Adipocyte (in vitro differentiated cells): ENCODE results near the gene DLG2.

Source experiments
- DNase-seq: peaks from one replicate; pipeline ENCODE4 v3.0.0-alpha.2; 2015; ENCODE audit warnings: low read depth
- H3K27me3 ChIP-seq: replicated peaks from 2 replicates; pipeline ENCODE4 v1.7.0; 2013; ENCODE audit warnings: mild to moderate bottlenecking, low read length, moderate library complexity; ENCODE audit not compliant: control insufficient read depth, insufficient read depth
- H3K36me3 ChIP-seq: 2 replicates; pipeline ENCODE4 v1.7.0; 2013; ENCODE audit warnings: low read length, mild to moderate bottlenecking, moderate library complexity; ENCODE audit not compliant: control insufficient read depth, insufficient read depth, severe bottlenecking
- H3K4me1 ChIP-seq: 2 replicates; pipeline ENCODE4 v1.7.0; 2013; ENCODE audit warnings: mild to moderate bottlenecking, low read length, moderate library complexity; ENCODE audit not compliant: control insufficient read depth, insufficient read depth
- H3K4me3 ChIP-seq: 2 replicates; pipeline ENCODE4 v1.7.0; 2013; ENCODE audit warnings: mild to moderate bottlenecking, low read length, moderate library complexity
- H3K9ac ChIP-seq: 2 replicates; pipeline ENCODE4 v1.7.0; 2013; ENCODE audit warnings: mild to moderate bottlenecking, low read length, moderate library complexity
- H3K9me3 ChIP-seq: 2 replicates; pipeline ENCODE4 v1.7.0; 2013; ENCODE audit warnings: mild to moderate bottlenecking, low read length, moderate library complexity; ENCODE audit not compliant: control insufficient read depth

The DLG2 gene

GRCh38 chr11:83933008-83933407 is 1694.1 kb downstream of the DLG2 start:
- H3K4me1 ChIP-seq: no peaks in the 10 kb centered on the region
- H3K36me3 ChIP-seq: no peaks in the 10 kb centered on the region
- no peak for DNase-seq
- no peak overlapping the region for H3K9ac ChIP-seq
- no peaks in the 10 kb centered on the region for H3K27me3 ChIP-seq
- H3K4me3 ChIP-seq: no peak overlapping the region
- H3K9me3 ChIP-seq: no peaks in the 10 kb centered on the region

- Histone ChIP-seq H3K9ac (no peak overlapping the region), H3K9me3 (no peaks in the 10 kb centered on the region), H3K4me1 (no peaks in the 10 kb centered on the region), H3K4me3 (no peak overlapping the region), H3K36me3 (no peaks in the 10 kb centered on the region), H3K27me3 (no peaks in the 10 kb centered on the region)
- DNase-seq: no peak
These were observed 1699.7 kb downstream of the DLG2 start for GRCh38 chr11:83927422-83927821.

- Histone ChIP-seq H3K27me3 (no peaks in the 10 kb centered on the region), H3K9me3 (no peaks in the 10 kb centered on the region), H3K36me3 (no peaks in the 10 kb centered on the region), H3K9ac (no peak overlapping the region), H3K4me1 (no peaks in the 10 kb centered on the region), H3K4me3 (no peak overlapping the region)
- DNase-seq: no peak
These were observed 1702.2 kb downstream of the DLG2 start for GRCh38 chr11:83924795-83925542.

- no peaks in the 10 kb centered on the region for H3K27me3 ChIP-seq
- peaks cover 3% of the 10 kb centered on the region for H3K4me1 ChIP-seq
- no peak overlapping the region for H3K4me3 ChIP-seq
- DNase-seq: no peak
- H3K9me3 ChIP-seq: no peaks in the 10 kb centered on the region
- no peaks in the 10 kb centered on the region for H3K36me3 ChIP-seq
- H3K9ac ChIP-seq: no peak overlapping the region
These were observed 1703.2 kb downstream of the DLG2 start for GRCh38 chr11:83923961-83924360.

GRCh38 chr11:83922953-83923352 is 1704.2 kb downstream of the DLG2 start:
- H3K27me3 ChIP-seq: no peaks in the 10 kb centered on the region
- H3K36me3 ChIP-seq: no peaks in the 10 kb centered on the region
- no peak for DNase-seq
- peaks cover 12% of the 10 kb centered on the region for H3K4me1 ChIP-seq
- H3K9me3 ChIP-seq: no peaks in the 10 kb centered on the region
- no peak overlapping the region for H3K9ac ChIP-seq
- no peak overlapping the region for H3K4me3 ChIP-seq

GRCh38 chr11:83922318-83922717 is 1704.8 kb downstream of the DLG2 start:
- Histone ChIP-seq H3K4me3 (no peak overlapping the region), H3K36me3 (no peaks in the 10 kb centered on the region), H3K27me3 (no peaks in the 10 kb centered on the region), H3K9ac (no peak overlapping the region), H3K4me1 (peaks cover 12% of the 10 kb centered on the region), H3K9me3 (no peaks in the 10 kb centered on the region)
- DNase-seq: no peak

GRCh38 chr11:83921447-83922192 is 1705.5 kb downstream of the DLG2 start:
- H3K4me3 ChIP-seq: no peak overlapping the region
- no peak for DNase-seq
- H3K4me1 ChIP-seq: peaks cover 12% of the 10 kb centered on the region
- H3K36me3 ChIP-seq: no peaks in the 10 kb centered on the region
- no peaks in the 10 kb centered on the region for H3K9me3 ChIP-seq
- H3K27me3 ChIP-seq: no peaks in the 10 kb centered on the region
- no peak overlapping the region for H3K9ac ChIP-seq

GRCh38 chr11:83918476-83918875 is 1708.7 kb downstream of the DLG2 start:
- H3K4me1 ChIP-seq: peaks cover 12% of the 10 kb centered on the region
- H3K36me3 ChIP-seq: no peaks in the 10 kb centered on the region
- H3K4me3 ChIP-seq: no peak overlapping the region
- no peaks in the 10 kb centered on the region for H3K9me3 ChIP-seq
- H3K27me3 ChIP-seq: no peaks in the 10 kb centered on the region
- no peak for DNase-seq
- H3K9ac ChIP-seq: no peak overlapping the region

GRCh38 chr11:83914995-83915394 is 1712.1 kb downstream of the DLG2 start:
- no peak overlapping the region for H3K4me3 ChIP-seq
- no peaks in the 10 kb centered on the region for H3K9me3 ChIP-seq
- DNase-seq: no peak
- H3K4me1 ChIP-seq: peaks cover 12% of the 10 kb centered on the region
- H3K9ac ChIP-seq: no peak overlapping the region
- no peaks in the 10 kb centered on the region for H3K27me3 ChIP-seq
- H3K36me3 ChIP-seq: no peaks in the 10 kb centered on the region

GRCh38 chr11:83909579-83910534 is 1717.3 kb downstream of the DLG2 start:
- H3K4me1 ChIP-seq: no peaks in the 10 kb centered on the region
- no peaks in the 10 kb centered on the region for H3K27me3 ChIP-seq
- no peaks in the 10 kb centered on the region for H3K36me3 ChIP-seq
- H3K9ac ChIP-seq: no peak overlapping the region
- no peaks in the 10 kb centered on the region for H3K9me3 ChIP-seq
- DNase-seq: no peak
- no peak overlapping the region for H3K4me3 ChIP-seq

- Histone ChIP-seq H3K36me3 (no peaks in the 10 kb centered on the region), H3K27me3 (no peaks in the 10 kb centered on the region)
- DNase-seq: no peak
These were observed 1718.8 kb downstream of the DLG2 start for GRCh38 chr11:83908298-83908856.

More at GRCh38 chr11:83908298-83908856, 1718.8 kb downstream of the DLG2 start:
- Histone ChIP-seq H3K4me1 (no peaks in the 10 kb centered on the region), H3K9ac (no peak overlapping the region), H3K9me3 (no peaks in the 10 kb centered on the region), H3K4me3 (no peak overlapping the region)
